ENCODE measurements around the gene GSTM3. TPM values are rescaled to one million over a fixed set of nuclear protein-coding genes. Genes with fewer than 3 reads are reported as not detected.

GSTM3 gene
- total RNA-seq, 4 donors from 2014 or later = 8.2 to 34.1 (median 24.3) TPM

GRCh38 chr1:109719337-109719837, 21.5 kb downstream of the GSTM3 start:
- in situ Hi-C loops (cut with MboI; ENCODE audit: low pct_ligation_motif_present in 1 of 4, low pct_unique_long_range_greater_than_20kb in 1 of 4, low sequenced_read_pairs in 3 of 4) = no loop called here

DNA sequence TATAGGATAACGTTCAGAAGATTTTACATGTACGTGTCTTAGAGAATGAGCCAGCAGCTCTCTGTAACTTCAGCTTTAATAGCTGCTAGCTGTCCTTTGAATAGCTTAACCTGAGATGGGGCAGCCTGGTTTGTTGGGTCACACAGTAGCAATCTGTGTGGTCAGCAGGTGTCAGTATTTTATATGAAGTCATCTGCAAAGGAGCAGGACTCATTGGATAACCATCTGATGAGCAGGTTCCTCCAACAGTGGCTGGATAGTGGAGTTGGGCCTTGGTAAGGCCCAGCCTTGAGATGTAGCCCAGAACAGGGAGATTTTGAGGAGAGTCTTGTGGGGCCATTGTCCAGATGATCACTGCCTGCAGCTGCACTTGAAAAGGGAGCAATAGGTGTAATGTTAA, 22.3 kb downstream of the GSTM3 start:
- Histone ChIP-seq H3K4me1 (peaks cover 0 to 4% (median under 1%) of the 10 kb centered on the region in 4 donors), H3K4me3 (no peak overlapping the region), H3K36me3 (no peaks in the 10 kb centered on the region), H3K9me3 (no peaks in the 10 kb centered on the region), H3K27ac (no peak overlapping the region), H3K27me3 (no peaks in the 10 kb centered on the region)
- intact Hi-C loops (cut with DNase I; ENCODE audit: low total_unique reads) = no loop called here
- no peak for DNase-seq
- in situ Hi-C loops (cut with MboI; ENCODE audit: low pct_ligation_motif_present in 1 of 4, low pct_unique_long_range_greater_than_20kb in 1 of 4, low sequenced_read_pairs in 3 of 4) = no loop called here
- WGBS, 2 donors (ENCODE audit: low coverage in 1 of 2) = 60 to 80% methylated on average over 1 to 2 of the region's 2 CpGs
- TF ChIP-seq CTCF (IDR thresholded peaks at IDR 0.05) (peak in 4 of 5 experiments; percentile 18 to 44 (median 30)), POLR2AphosphoS5 (IDR thresholded peaks at IDR 0.05) (no peak)

More at GRCh38 chr1:109719337-109719837, 21.5 kb downstream of the GSTM3 start:
- Histone ChIP-seq H3K27ac (no peak overlapping the region), H3K36me3 (no peaks in the 10 kb centered on the region), H3K4me3 (no peak overlapping the region), H3K9me3 (no peaks in the 10 kb centered on the region), H3K4me1 (peaks cover 0 to 4% (median under 1%) of the 10 kb centered on the region in 4 donors), H3K27me3 (no peaks in the 10 kb centered on the region)
- intact Hi-C loops (cut with DNase I; ENCODE audit: low total_unique reads) = no loop called here
- TF ChIP-seq POLR2AphosphoS5 (IDR thresholded peaks at IDR 0.05) (no peak), POLR2A (IDR thresholded peaks at IDR 0.05) (no peak), CTCF (IDR thresholded peaks at IDR 0.05) (no peak), EP300 (IDR thresholded peaks at IDR 0.05; ENCODE audit: low read depth) (no peak)
- WGBS, 2 donors (ENCODE audit: low coverage in 1 of 2) = 65 to 68% methylated on average over 5 of the region's 5 CpGs
- no peak for DNase-seq

- H3K27ac ChIP-seq = no peak overlapping the region
- H3K27me3 ChIP-seq = no peaks in the 10 kb centered on the region
- 76 to 89% methylated on average over 2 to 5 of the region's 5 CpGs for WGBS, 2 donors (ENCODE audit: low coverage in 1 of 2)
- in situ Hi-C loops (cut with MboI; ENCODE audit: low pct_ligation_motif_present in 1 of 4, low pct_unique_long_range_greater_than_20kb in 1 of 4, low sequenced_read_pairs in 3 of 4) = no loop called here
- no peaks in the 10 kb centered on the region for H3K9me3 ChIP-seq
- no peak overlapping the region for H3K4me3 ChIP-seq
- intact Hi-C loops (cut with DNase I; ENCODE audit: low total_unique reads) = no loop called here
- DNase-seq = no peak
- H3K36me3 ChIP-seq = no peaks in the 10 kb centered on the region
- no peaks in the 10 kb centered on the region for H3K4me1 ChIP-seq
- TF ChIP-seq POLR2AphosphoS5 (IDR thresholded peaks at IDR 0.05) (no peak), CTCF (IDR thresholded peaks at IDR 0.05) (no peak), EP300 (IDR thresholded peaks at IDR 0.05; ENCODE audit: low read depth) (no peak)
Measured at GRCh38 chr1:109717729-109718128, 23.1 kb downstream of the GSTM3 start.

DNA sequence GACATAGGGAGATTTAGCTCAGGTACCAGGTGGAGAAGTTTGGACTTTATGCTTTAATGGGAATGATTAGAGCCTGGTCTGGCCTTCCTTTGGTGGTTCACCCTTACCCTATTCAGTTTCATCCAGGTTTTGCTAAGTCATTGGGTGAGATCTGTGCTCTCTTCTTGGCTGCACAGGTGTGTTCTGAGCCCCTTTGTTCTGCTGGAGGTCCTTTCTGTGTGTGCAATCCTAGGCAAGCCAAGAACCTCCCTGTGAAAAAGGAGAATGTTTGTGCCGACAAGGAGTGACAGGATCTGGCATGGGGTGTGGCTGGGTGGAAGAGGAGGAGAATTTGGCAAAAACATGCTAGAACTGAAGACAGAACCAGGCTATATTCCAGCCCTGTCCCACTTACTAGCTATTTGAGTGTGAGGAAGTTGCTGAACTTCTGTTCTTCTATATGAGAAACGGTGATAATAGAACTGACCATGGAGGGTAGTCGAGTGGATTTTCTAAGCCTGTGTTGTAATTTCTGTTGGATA, 24.2 kb downstream of the GSTM3 start:
- TF ChIP-seq POLR2A (IDR thresholded peaks at IDR 0.05) (no peak), CTCF (IDR thresholded peaks at IDR 0.05) (no peak), POLR2AphosphoS5 (IDR thresholded peaks at IDR 0.05) (no peak), EP300 (IDR thresholded peaks at IDR 0.05; ENCODE audit: low read depth) (no peak)
- no peak overlapping the region for H3K4me3 ChIP-seq
- in situ Hi-C loops (cut with MboI; ENCODE audit: low pct_ligation_motif_present in 1 of 4, low pct_unique_long_range_greater_than_20kb in 1 of 4, low sequenced_read_pairs in 3 of 4) (no loop called here), intact Hi-C loops (cut with DNase I; ENCODE audit: low total_unique reads) (no loop called here)
- H3K27ac ChIP-seq = no peak overlapping the region
- no peaks in the 10 kb centered on the region for H3K4me1 ChIP-seq
- no peaks in the 10 kb centered on the region for H3K9me3 ChIP-seq
- no peaks in the 10 kb centered on the region for H3K36me3 ChIP-seq
- no peak for DNase-seq
- H3K27me3 ChIP-seq = no peaks in the 10 kb centered on the region
- WGBS, 2 donors (ENCODE audit: low coverage in 1 of 2) = 70 to 86% methylated on average over 2 to 3 of the region's 3 CpGs
